Measurements from ENCODE around the gene VWA1.

VWA1 gene, protein sequence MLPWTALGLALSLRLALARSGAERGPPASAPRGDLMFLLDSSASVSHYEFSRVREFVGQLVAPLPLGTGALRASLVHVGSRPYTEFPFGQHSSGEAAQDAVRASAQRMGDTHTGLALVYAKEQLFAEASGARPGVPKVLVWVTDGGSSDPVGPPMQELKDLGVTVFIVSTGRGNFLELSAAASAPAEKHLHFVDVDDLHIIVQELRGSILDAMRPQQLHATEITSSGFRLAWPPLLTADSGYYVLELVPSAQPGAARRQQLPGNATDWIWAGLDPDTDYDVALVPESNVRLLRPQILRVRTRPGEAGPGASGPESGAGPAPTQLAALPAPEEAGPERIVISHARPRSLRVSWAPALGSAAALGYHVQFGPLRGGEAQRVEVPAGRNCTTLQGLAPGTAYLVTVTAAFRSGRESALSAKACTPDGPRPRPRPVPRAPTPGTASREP

DNA sequence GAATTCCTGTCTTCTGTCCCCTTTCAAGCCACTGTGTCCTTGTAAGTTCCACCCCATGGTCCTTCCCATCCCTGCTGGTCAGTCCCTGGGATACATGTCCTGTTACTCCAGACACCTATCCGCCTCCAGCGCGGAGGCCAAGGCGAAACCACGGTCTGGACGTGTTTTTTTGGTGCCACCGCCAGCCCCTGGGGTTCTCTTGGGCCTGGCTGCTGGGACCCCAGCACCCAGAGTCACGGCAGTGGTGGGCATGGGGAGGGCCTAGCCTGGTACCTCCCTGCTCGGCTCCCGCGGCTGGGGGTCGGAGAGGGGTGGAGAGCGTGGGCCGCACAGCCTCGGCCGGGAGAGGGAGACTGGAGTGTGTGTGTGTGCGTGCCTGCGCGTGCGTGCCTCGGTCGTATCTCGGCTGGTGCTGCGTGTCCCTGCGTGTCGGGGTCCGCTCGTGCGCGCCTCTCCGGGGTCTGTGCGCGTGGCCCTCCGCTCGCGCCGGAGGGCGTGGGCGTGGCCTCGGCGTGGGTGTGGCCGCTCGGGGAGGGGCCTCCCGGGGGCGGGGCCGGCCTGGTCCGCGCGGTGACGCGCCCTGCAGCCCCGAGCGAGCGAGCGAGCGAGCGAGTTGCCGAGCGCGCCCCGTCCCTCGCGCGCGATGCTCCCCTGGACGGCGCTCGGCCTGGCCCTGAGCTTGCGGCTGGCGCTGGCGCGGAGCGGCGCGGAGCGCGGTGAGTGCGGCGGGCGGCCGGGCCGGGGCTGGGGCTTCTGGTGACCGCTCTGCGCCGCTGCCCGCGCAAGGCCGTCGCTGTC, at the start of gene VWA1:
Gene VWA1 (plus strand): TSS at position 585 of the 798 bp plus-strand sequence. CDS start 59 bp downstream, at position 644.
- DNase-seq (ENCODE audit: insufficient read length, low spot score): no peak
- no peak for TF ChIP-seq POLR2A (IDR thresholded peaks at IDR 0.05; ENCODE audit: low read depth, low read length)
- no peak for FAIRE-seq

DNA sequence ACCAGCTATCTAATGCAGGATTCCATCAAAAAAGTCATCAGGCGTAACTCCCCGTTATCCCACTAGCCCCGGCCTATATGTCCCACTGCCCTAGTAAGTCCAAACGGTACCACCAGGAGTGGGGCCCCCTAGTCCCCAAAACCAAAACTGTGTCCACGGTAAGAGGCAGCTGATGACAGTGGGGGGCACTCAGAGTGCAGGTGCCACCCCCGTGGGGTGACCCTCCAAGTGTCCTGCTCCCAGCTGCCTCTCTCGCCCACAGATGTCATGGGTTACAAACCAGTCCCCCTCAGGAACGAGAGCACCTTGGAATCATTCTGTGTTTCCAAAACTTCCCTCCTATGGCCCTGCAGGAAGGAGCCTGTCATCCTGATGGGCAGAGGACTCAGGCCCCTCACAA, 49.6 kb upstream of the VWA1 start:
- no peak for TF ChIP-seq POLR2A (IDR thresholded peaks at IDR 0.05; ENCODE audit: low read depth, low read length)
- FAIRE-seq: no peak
- DNase-seq (ENCODE audit: insufficient read length, low spot score): no peak

DNA sequence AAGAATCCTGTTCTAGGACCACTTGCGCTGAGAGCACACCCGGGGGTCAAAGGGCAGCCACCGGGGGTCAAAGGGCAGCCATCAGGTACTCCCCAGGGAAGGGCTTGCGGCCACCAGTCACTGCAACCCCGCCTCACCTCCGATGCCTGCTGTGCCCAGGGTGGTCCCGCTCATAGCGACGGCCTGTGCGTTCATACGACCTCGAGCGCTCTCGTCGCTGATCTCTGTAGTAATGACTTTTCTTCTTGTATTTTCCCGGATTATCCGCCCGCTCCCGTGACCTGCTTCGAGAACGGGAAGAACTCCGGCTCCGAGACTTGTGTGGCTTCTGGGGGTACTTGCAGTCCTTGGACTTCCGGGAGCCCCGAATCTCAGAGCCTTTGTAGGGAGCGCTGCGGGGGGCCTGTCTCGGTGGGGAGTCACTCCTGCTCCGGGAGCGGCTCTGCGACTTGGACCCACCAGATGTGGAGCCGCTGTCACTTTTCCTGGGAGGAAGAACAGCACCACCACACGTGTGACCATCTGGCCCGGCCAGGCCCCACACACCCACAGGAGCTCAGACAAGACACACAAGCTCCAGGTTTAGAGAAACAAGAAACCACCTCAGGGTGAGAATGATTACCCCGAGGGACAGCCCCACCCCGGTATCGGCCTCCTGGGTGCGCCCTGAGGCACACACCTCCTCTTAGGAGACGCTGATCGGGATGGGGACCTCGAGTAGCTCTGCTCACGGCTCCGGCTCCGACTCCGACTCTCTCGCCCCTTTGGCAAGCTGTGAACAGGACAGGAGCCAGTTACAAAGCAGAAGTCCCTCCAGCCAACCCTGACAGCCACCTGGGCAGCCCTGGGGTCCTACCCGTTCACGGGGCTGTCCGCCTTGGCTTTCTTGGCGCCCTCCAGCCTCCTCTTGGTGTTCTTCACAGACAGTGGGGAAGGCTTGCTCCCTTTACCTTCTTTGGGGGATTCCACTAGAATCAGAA, 48.1 kb upstream of the VWA1 start:
- no peak for DNase-seq (ENCODE audit: insufficient read length, low spot score)
- TF ChIP-seq POLR2A (IDR thresholded peaks at IDR 0.05; ENCODE audit: low read depth, low read length): no peak
- FAIRE-seq: no peak

DNA sequence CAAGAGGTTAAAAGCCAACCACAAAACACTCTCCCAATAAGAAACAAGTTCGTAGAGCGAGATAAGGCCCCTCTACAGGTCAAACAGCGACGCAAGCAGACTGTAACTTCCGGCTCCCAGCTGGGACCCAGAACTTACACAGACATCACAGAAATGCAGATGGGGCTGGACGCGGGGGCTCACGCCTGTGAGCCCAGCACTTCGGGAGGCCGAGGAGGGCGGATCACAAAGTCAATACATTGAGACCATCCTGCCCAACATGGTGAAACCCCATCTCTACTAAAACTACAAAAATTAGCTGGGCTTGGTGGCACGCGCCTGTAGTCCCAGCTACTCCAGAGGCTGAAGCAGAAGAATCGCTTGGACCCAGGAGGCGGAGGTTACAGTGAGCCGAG, 47.4 kb upstream of the VWA1 start:
- DNase-seq (ENCODE audit: insufficient read length, low spot score) (no peak), FAIRE-seq (no peak)
- no peak for TF ChIP-seq POLR2A (IDR thresholded peaks at IDR 0.05; ENCODE audit: low read depth, low read length)

DNA sequence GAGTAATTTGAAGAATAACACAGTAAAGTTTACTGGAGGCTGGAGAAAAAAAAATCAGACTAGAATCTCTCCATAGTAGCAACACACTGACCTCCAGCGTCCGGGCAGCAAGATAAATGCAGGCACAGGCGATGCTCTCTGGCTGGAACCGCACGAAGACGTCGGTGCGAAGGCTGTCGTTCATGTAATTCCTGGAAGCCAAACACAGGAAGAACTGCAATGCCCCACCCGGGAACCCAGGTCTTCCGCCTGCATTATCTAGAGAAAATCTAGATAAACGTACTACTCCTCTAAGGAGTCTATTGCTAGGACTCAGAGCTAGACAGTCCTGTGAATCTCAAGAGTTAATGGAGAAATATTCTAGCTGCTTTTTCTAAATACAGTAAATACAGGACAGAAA, 44.8 kb upstream of the VWA1 start:
- DNase-seq (ENCODE audit: insufficient read length, low spot score): no peak
- TF ChIP-seq POLR2A (IDR thresholded peaks at IDR 0.05; ENCODE audit: low read depth, low read length): no peak
- FAIRE-seq: no peak

DNA sequence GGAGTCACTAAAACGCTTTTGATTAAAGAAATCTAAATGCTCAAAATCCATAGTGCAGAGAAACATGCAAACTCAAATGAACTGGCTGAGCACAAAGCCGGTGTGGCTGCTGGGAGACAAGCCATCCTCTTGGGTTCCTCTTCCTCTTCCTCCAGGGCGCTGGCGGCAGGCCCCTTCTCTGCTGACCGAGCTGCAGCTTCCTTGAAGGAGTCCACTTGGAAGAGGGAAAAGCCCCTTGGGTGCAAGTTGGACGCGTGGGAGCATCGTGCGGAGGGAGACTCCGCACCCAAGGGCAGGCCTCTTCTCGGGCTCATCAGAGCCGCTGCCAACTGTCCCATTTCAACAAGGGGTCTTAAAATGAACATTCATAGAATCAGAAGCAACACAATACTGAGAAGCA, 44.3 kb upstream of the VWA1 start:
- FAIRE-seq (no peak), DNase-seq (ENCODE audit: insufficient read length, low spot score) (no peak)
- no peak for TF ChIP-seq POLR2A (IDR thresholded peaks at IDR 0.05; ENCODE audit: low read depth, low read length)

DNA sequence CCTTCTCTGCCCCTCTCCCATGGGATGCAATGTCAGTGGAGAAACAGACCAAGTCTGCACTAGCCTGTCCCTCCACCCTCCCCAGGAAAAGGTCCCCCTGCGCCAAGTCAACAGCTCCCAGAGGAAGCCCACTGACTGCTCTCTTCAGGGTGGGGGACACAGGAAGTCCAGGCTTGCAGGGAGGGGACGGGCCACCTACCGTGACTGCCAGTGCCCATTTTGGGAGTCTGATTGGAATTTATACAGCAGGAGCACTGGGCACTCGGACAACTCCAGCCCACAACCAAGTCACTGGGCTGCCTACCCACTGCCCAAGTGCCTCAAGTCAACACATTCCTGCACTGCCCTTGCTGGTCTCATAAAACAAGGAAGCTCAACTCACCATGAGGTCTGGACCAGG, 42.5 kb upstream of the VWA1 start:
- FAIRE-seq (no peak), DNase-seq (ENCODE audit: insufficient read length, low spot score) (no peak)
- no peak for TF ChIP-seq POLR2A (IDR thresholded peaks at IDR 0.05; ENCODE audit: low read depth, low read length)

DNA sequence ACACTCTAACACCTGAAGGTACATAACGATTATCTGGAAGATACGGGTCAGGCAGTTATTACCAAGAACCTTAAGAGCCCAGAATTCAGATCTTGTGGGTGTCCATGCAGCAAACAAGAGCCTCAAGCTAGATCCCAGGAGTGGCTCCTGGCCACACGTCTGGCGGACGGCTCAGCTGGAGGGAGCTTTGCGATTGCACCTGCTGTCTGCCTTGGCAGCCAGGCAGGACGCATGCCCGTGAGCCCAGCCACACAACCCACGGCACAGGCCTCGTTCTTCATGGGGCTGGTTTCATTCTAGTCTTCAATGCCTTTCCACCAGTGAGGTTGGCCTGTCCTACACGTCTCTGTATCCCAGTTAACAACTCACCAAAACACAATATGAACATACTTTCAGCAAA, 42.1 kb upstream of the VWA1 start:
- no peak for DNase-seq (ENCODE audit: insufficient read length, low spot score)
- no peak for TF ChIP-seq POLR2A (IDR thresholded peaks at IDR 0.05; ENCODE audit: low read depth, low read length)
- no peak for FAIRE-seq

DNA sequence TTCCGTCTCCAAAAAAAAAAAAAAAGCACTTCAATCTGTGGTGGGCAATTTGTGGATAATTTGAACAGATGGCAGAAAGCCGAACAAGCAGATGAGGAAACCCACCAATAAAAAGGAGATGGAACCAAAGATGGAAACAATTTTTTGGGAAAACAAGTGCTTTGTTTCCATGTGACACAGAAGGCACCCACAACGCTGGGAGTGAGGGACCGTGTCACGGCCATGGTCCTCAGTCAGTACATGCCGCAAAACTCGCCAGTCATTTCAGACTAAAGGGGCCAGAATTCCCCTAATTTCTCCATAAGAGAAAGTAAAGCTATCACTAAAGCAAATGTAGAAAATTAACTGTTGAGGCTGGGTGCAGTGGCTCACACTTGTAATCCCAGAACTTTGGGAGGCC, 41.4 kb upstream of the VWA1 start:
- FAIRE-seq (no peak), DNase-seq (ENCODE audit: insufficient read length, low spot score) (no peak)
- TF ChIP-seq POLR2A (IDR thresholded peaks at IDR 0.05; ENCODE audit: low read depth, low read length): no peak

DNA sequence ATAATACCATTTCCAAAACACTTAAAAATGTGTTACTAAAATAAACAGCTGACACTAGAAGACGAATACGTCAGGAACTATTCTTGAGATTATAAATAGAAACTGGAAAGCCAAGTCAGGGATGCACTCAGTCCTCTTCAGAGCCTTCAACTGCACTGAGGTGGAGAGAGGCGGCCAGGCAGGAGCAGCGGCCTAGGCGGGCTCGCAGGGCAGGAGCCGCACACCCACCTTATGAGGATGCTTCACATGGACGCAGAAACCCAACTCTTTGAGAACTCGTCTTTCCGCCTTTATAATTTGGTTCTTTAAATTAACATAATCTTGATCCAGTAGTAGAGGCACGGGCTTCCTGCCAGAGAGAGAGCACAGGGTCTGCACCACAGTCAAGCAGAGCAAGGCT, 40.3 kb upstream of the VWA1 start:
- TF ChIP-seq POLR2A (IDR thresholded peaks at IDR 0.05; ENCODE audit: low read depth, low read length): no peak
- no peak for FAIRE-seq

DNA sequence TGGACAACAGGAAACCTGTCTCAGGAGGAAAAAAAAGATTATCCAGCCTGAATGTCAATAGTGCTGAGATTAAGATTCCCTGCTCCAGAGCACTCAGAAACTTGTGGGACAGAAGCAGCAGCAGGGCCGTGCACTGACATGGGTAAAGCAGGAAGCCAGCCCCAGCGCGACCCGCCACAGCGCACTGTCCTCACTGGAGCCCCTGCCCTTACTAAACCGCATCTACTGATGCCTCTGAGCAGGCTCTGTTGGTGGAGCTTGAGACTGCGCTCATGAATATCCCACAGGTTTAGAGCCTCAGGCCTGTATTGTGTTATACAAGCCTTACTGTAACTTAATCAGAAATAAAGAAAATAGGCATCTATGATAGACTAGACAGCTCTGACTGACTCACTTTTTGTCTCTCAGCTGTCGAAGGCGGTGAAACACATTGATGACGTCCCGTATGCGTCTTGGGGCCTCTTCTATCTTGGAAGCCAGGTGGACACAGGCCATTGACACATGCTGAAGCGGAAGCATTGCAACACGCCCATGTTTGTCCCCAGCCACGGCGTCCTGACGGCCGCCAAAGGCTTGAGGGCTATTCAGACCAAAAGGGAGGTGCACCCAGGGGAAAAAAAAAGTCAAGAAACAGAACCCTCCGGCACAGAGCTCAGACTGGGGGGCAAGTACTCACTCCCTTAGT, 37.5 kb upstream of the VWA1 start:
- no peak for FAIRE-seq
- no peak for DNase-seq (ENCODE audit: insufficient read length, low spot score)
- TF ChIP-seq POLR2A (IDR thresholded peaks at IDR 0.05; ENCODE audit: low read depth, low read length): no peak

More for the DNA sequence above, 40.3 kb upstream of the VWA1 start:
- no peak for DNase-seq (ENCODE audit: insufficient read length, low spot score)

DNA sequence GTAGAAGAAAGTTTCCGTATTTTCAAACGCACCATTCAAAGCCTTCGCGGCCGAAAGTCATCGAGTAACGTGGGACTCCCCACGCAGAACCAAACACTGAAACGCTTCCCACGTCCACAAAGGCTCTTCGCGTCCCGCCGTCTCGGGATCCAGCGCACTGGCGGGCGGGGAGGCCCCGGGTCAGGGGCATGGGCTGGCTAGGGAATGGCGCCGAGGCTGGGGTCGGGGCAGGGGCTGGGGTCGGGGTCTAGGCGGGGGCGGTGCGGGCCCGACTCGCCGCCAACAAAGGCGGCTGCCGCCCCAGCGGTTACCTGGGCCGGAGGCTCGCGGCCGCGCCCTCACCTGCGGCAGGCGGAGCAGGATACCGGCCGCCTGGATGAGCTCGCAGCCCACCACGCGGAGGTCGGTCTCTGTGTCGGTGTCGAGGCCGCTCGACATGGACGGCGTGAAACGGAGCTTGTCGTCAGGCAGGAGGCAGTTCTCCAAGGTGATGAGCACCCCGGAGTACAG, 36.8 kb upstream of the VWA1 start:
- DNase-seq (ENCODE audit: insufficient read length, low spot score): no peak
- FAIRE-seq: no peak
- no peak for TF ChIP-seq POLR2A (IDR thresholded peaks at IDR 0.05; ENCODE audit: low read depth, low read length)
